Neural progenitor cell (in vitro differentiated cells): ENCODE measurements around the gene ATXN10. TPM values are rescaled to one million over a fixed set of nuclear protein-coding genes. Genes with fewer than 3 reads are reported as not detected.

Source experiments
- DNase-seq: peaks from one replicate; pipeline ENCODE4 v3.0.0-alpha.2; 2016; ENCODE audit warnings: low spot score
- H2AFZ ChIP-seq: fragments of 200-600 bp; sonication (generic); replicated peaks from 2 replicates; pipeline ENCODE4 v1.6.1; 2016; ENCODE audit warnings: antibody characterized with exemption
- H3F3A ChIP-seq: fragments of 200-600 bp; sonication (generic); 2 replicates; pipeline ENCODE4 v1.6.1; 2016; ENCODE audit warnings: antibody characterized with exemption, low read depth
- H3K27ac ChIP-seq: fragments of 200-600 bp; sonication (generic); 2 replicates; pipeline ENCODE4 v1.5.1; 2016; ENCODE audit warnings: mild to moderate bottlenecking
- H3K27me3 ChIP-seq: fragments of 200-600 bp; sonication (generic); 2 replicates; pipeline ENCODE4 v1.6.1; 2016; ENCODE audit warnings: mild to moderate bottlenecking, moderate library complexity
- H3K36me3 ChIP-seq: fragments of 200-600 bp; sonication (generic); 2 replicates; pipeline ENCODE4 v1.5.1; 2016
- H3K4me1 ChIP-seq: fragments of 200-600 bp; sonication (generic); 2 replicates; pipeline ENCODE4 v1.6.1; 2016; ENCODE audit warnings: mixed run types
- H3K4me2 ChIP-seq: fragments of 200-600 bp; sonication (generic); 2 replicates; pipeline ENCODE4 v1.6.1; 2016
- H3K4me3 ChIP-seq: fragments of 200-600 bp; sonication (generic); 2 replicates; pipeline ENCODE4 v1.5.1; 2016
- H3K79me2 ChIP-seq: fragments of 200-600 bp; sonication (generic); 2 replicates; pipeline ENCODE4 v1.6.1; 2016; ENCODE audit warnings: low read depth
- H3K9ac ChIP-seq: fragments of 200-600 bp; sonication (generic); 2 replicates; pipeline ENCODE4 v1.6.1; 2016
- H3K9me3 ChIP-seq: fragments of 200-600 bp; sonication (generic); 2 replicates; pipeline ENCODE4 v1.5.1; 2016; ENCODE audit warnings: low read depth
- H4K20me1 ChIP-seq: fragments of 200-600 bp; sonication (generic); 2 replicates; pipeline ENCODE4 v1.6.1; 2016; ENCODE audit warnings: low read depth
- H3K27ac Mint-ChIP-seq: 3 replicates; pipeline ENCODE4 v1.8.0; 2021; ENCODE audit warnings: mixed read lengths
- H3K27me3 Mint-ChIP-seq: 2 replicates; pipeline ENCODE4 v1.8.0; 2022; ENCODE audit warnings: low read depth, mild to moderate bottlenecking, inconsistent platforms, moderate library complexity, mixed read lengths; ENCODE audit not compliant: insufficient read depth
- H3K36me3 Mint-ChIP-seq: 3 replicates; pipeline ENCODE4 v1.8.0; 2021; ENCODE audit warnings: mixed read lengths
- H3K4me1 Mint-ChIP-seq: 3 replicates; pipeline ENCODE4 v1.8.0; 2021; ENCODE audit warnings: mixed read lengths
- H3K4me3 Mint-ChIP-seq: 3 replicates; pipeline ENCODE4 v1.8.0; 2021; ENCODE audit warnings: mild to moderate bottlenecking, moderate library complexity, mixed read lengths
- H3K9me3 Mint-ChIP-seq: 3 replicates; pipeline ENCODE4 v1.8.0; 2020; ENCODE audit warnings: mixed read lengths
- CTCF ChIP-seq: fragments of 200-600 bp; sonication (generic); IDR thresholded peaks from 2 replicates; pipeline ENCODE4 v1.5.1; 2017; ENCODE audit warnings: antibody characterized with exemption, mild to moderate bottlenecking
- EZH2 ChIP-seq: fragments of 200-600 bp; sonication (generic); IDR thresholded peaks from 2 replicates; pipeline ENCODE4 v1.6.1; 2017; ENCODE audit warnings: antibody characterized with exemption, mild to moderate bottlenecking, moderate library complexity
- EZH2phosphoT487 ChIP-seq: fragments of 200-600 bp; sonication (generic); IDR thresholded peaks from 2 replicates; pipeline ENCODE4 v1.6.1; 2017; ENCODE audit warnings: antibody characterized with exemption
- total RNA-seq: library from RNA; depleted of rRNA; stranded (reverse); fragments of >200 nt; gene quantifications from 2 replicates; pipeline ENCODE4 v1.2.3, GENCODE V29; 2015; ENCODE audit warnings: low replicate concordance

Gene ATXN10
- total RNA-seq, 1 donor from 2014 or later = 168 TPM

- H3K27ac Mint-ChIP-seq = peak overlapping the region; percentile 5
- H3K4me3 Mint-ChIP-seq = peak overlapping the region; percentile 41
- no peaks in the 10 kb centered on the region for H3K79me2 ChIP-seq
- H3K9ac ChIP-seq = no peak overlapping the region
- no peak overlapping the region for H3K4me2 ChIP-seq
- peaks cover 21% of the 10 kb centered on the region for H3K27me3 Mint-ChIP-seq
- no peaks in the 10 kb centered on the region for H3K36me3 ChIP-seq
- H3K27ac ChIP-seq = no peak overlapping the region
- peaks cover 20% of the 10 kb centered on the region for H3K4me1 ChIP-seq
- peaks cover 15% of the 10 kb centered on the region for H3F3A ChIP-seq
- peaks cover 11% of the 10 kb centered on the region for H4K20me1 ChIP-seq
- H3K27me3 ChIP-seq = peaks cover 64% of the 10 kb centered on the region
- H3K4me1 Mint-ChIP-seq = peaks cover 55% of the 10 kb centered on the region
- H3K9me3 Mint-ChIP-seq = no peaks in the 10 kb centered on the region
- H3K4me3 ChIP-seq = no peak overlapping the region
- no peak for DNase-seq
- no peaks in the 10 kb centered on the region for H3K9me3 ChIP-seq
- peaks cover 9% of the 10 kb centered on the region for H3K36me3 Mint-ChIP-seq
- no peak for TF ChIP-seq EZH2
- no peak for TF ChIP-seq EZH2phosphoT487
- TF ChIP-seq CTCF = no peak
- H2AFZ ChIP-seq = no peak overlapping the region
Observed at GRCh38 chr22:45864959-45865476, 193.4 kb downstream of the ATXN10 start.

GRCh38 chr22:45865561-45866125, 194.0 kb downstream of the ATXN10 start:
- H3K27me3 Mint-ChIP-seq = peaks cover 21% of the 10 kb centered on the region

GRCh38 chr22:45866126-45866645, 194.6 kb downstream of the ATXN10 start:
- no peak for TF ChIP-seq CTCF
- TF ChIP-seq EZH2phosphoT487 = no peak
- no peak for TF ChIP-seq EZH2
- Histone ChIP-seq H3K36me3 (no peaks in the 10 kb centered on the region), H3K9ac (no peak overlapping the region), H3K4me3 (peak overlapping the region; percentile 54), H2AFZ (no peak overlapping the region), H3K27me3 (peaks cover 73% of the 10 kb centered on the region), H3K27ac (no peak overlapping the region), H3K79me2 (no peaks in the 10 kb centered on the region), H3K9me3 (no peaks in the 10 kb centered on the region), H3K4me1 (peaks cover 20% of the 10 kb centered on the region), H3K4me2 (peak overlapping the region; percentile 94), H3F3A (peaks cover 15% of the 10 kb centered on the region), H4K20me1 (peaks cover 11% of the 10 kb centered on the region)
- Mint-ChIP-seq H3K36me3 (peaks cover 10% of the 10 kb centered on the region), H3K27me3 (peaks cover 21% of the 10 kb centered on the region), H3K4me3 (peak overlapping the region; percentile 62), H3K27ac (no peak overlapping the region), H3K9me3 (peaks cover 3% of the 10 kb centered on the region), H3K4me1 (peaks cover 56% of the 10 kb centered on the region)
- DNase-seq = no peak

More at GRCh38 chr22:45865561-45866125, 194.0 kb downstream of the ATXN10 start:
- peaks cover 57% of the 10 kb centered on the region for H3K4me1 Mint-ChIP-seq
- Histone ChIP-seq H3K79me2 (no peaks in the 10 kb centered on the region), H3K4me1 (peaks cover 20% of the 10 kb centered on the region), H3K9me3 (no peaks in the 10 kb centered on the region), H3K4me2 (no peak overlapping the region), H4K20me1 (peaks cover 11% of the 10 kb centered on the region), H3K4me3 (no peak overlapping the region), H3K9ac (no peak overlapping the region), H3K27ac (no peak overlapping the region), H3K27me3 (peaks cover 70% of the 10 kb centered on the region), H3K36me3 (no peaks in the 10 kb centered on the region), H2AFZ (no peak overlapping the region), H3F3A (peaks cover 15% of the 10 kb centered on the region)
- DNase-seq = no peak
- H3K36me3 Mint-ChIP-seq = peaks cover 10% of the 10 kb centered on the region
- TF ChIP-seq EZH2phosphoT487 (no peak), CTCF (peak; percentile 23)
- peak overlapping the region; percentile 62 for H3K4me3 Mint-ChIP-seq
- H3K9me3 Mint-ChIP-seq = peaks cover 2% of the 10 kb centered on the region
- H3K27ac Mint-ChIP-seq = no peak overlapping the region
